ENCODE data around the gene NAT8L. TPM values are rescaled to one million over a fixed set of nuclear protein-coding genes. Genes with fewer than 3 reads are reported as not detected.

NAT8L gene
- total and polyA plus RNA-seq, 7 donors: under 0.01 to 2.4 (median 0.28) TPM; not detected in 2

- H3K9me3 ChIP-seq: no peaks in the 10 kb centered on the region
- no peak overlapping the region for H3K4me3 ChIP-seq
- no peak overlapping the region for H3K27ac ChIP-seq
- no peaks in the 10 kb centered on the region for H3K27me3 ChIP-seq
- no peaks in the 10 kb centered on the region for H3K4me1 ChIP-seq
- TF ChIP-seq CTCF (IDR thresholded peaks at IDR 0.05): no peak
- TF ChIP-seq POLR2AphosphoS5 (IDR thresholded peaks at IDR 0.05): no peak
- no peak for TF ChIP-seq POLR2A (IDR thresholded peaks at IDR 0.05)
- no peak for TF ChIP-seq EP300 (IDR thresholded peaks at IDR 0.05)
- intact Hi-C loops (cut with DNase I): no loop called here
- no peak for DNase-seq
- WGBS, 2 donors: 88 to 89% methylated on average over 15 of the region's 15 CpGs
- no peaks in the 10 kb centered on the region for H3K36me3 ChIP-seq
Observed at GRCh38 chr4:2091990-2092668, 33.0 kb downstream of the NAT8L start.

GRCh38 chr4:2092669-2093053 lies 33.5 kb downstream of the NAT8L start:
- no peaks in the 10 kb centered on the region for H3K4me1 ChIP-seq
- no peaks in the 10 kb centered on the region for H3K9me3 ChIP-seq
- no peak overlapping the region for H3K27ac ChIP-seq
- intact Hi-C loops (cut with DNase I): no loop called here
- TF ChIP-seq EP300 (IDR thresholded peaks at IDR 0.05) (no peak), POLR2AphosphoS5 (IDR thresholded peaks at IDR 0.05) (no peak), CTCF (IDR thresholded peaks at IDR 0.05) (no peak), POLR2A (IDR thresholded peaks at IDR 0.05) (no peak)
- WGBS, 2 donors: 93 to 94% methylated on average over 6 of the region's 6 CpGs
- no peak for DNase-seq
- H3K36me3 ChIP-seq: no peaks in the 10 kb centered on the region
- no peak overlapping the region for H3K4me3 ChIP-seq
- H3K27me3 ChIP-seq: no peaks in the 10 kb centered on the region

- Histone ChIP-seq H3K4me1 (no peaks in the 10 kb centered on the region), H3K27me3 (no peaks in the 10 kb centered on the region), H3K4me3 (no peak overlapping the region), H3K27ac (no peak overlapping the region), H3K9me3 (no peaks in the 10 kb centered on the region), H3K36me3 (no peaks in the 10 kb centered on the region)
- no peak for TF ChIP-seq CTCF (IDR thresholded peaks at IDR 0.05)
- no peak for TF ChIP-seq POLR2A (IDR thresholded peaks at IDR 0.05)
- TF ChIP-seq EP300 (IDR thresholded peaks at IDR 0.05): no peak
- TF ChIP-seq POLR2AphosphoS5 (IDR thresholded peaks at IDR 0.05): no peak
- intact Hi-C loops (cut with DNase I): no loop called here
- DNase-seq: no peak
- 91 to 94% methylated on average over 6 of the region's 6 CpGs for WGBS, 2 donors
Observed at GRCh38 chr4:2093265-2093664, 34.1 kb downstream of the NAT8L start.

- intact Hi-C loops (cut with DNase I): no loop called here
- TF ChIP-seq POLR2A (IDR thresholded peaks at IDR 0.05): no peak
- TF ChIP-seq EP300 (IDR thresholded peaks at IDR 0.05): no peak
- TF ChIP-seq CTCF (IDR thresholded peaks at IDR 0.05): no peak
- no peak for TF ChIP-seq POLR2AphosphoS5 (IDR thresholded peaks at IDR 0.05)
- H3K27me3 ChIP-seq: no peaks in the 10 kb centered on the region
- no peaks in the 10 kb centered on the region for H3K9me3 ChIP-seq
- no peak overlapping the region for H3K4me3 ChIP-seq
- WGBS, 2 donors: 88% methylated on average over 4 of the region's 4 CpGs
- DNase-seq: no peak
- H3K27ac ChIP-seq: no peak overlapping the region
- H3K36me3 ChIP-seq: no peaks in the 10 kb centered on the region
- no peaks in the 10 kb centered on the region for H3K4me1 ChIP-seq
Observed at GRCh38 chr4:2094545-2094944, 35.4 kb downstream of the NAT8L start.

All from sigmoid colon (tissue), 7 donors.